CD4-positive, alpha-beta T cell (primary cell): ENCODE results near the gene HRH4. TPM values are rescaled to one million over a fixed set of nuclear protein-coding genes. Genes with fewer than 3 reads are reported as not detected.

Experiments used
- ATAC-seq: fragments of 200-7000 bp; cut with Tn5 transposase; one replicate; pipeline ENCODE4 v1.10.0; 2022; ENCODE audit warnings: mild to moderate bottlenecking; ENCODE audit not compliant: poor library complexity
- CTCF ChIA-PET: fragments of 350-600 bp; sonication (Branson Sonifier 250); formaldehyde crosslinking; loops from one replicate; lab custom pipeline; 2021; ENCODE audit warnings: antibody characterized with exemption, inconsistent platforms; lab: Charles Lee
- POLR2A ChIA-PET: fragments of 350-600 bp; sonication (Branson Sonifier 250); formaldehyde crosslinking; loops from one replicate; lab custom pipeline; 2021; ENCODE audit warnings: antibody characterized with exemption, inconsistent platforms; lab: Charles Lee
- DNase-seq, 14 experiments: peaks; one replicate each; pipeline ENCODE4 v3.0.0-alpha.2; 2013 to 2020; ENCODE audit warnings: mixed read lengths in 2 of 14
- H3K27ac ChIP-seq, 2 donors: one replicate each; pipeline versions ENCODE4 v1.5.1 to v1.7.0; 2013; ENCODE audit warnings: low read length in 2 of 2, low read depth in 1 of 2, mild to moderate bottlenecking in 1 of 2
- H3K27me3 ChIP-seq, 2 experiments: 1 replicate in 1 of 2; 2 replicates in 1 of 2; pipeline versions ENCODE4 v1.6.1 to v1.7.0; 2013; ENCODE audit warnings: low read length in 2 of 2, control low read depth in 1 of 2, mild to moderate bottlenecking in 1 of 2, moderate library complexity in 1 of 2; ENCODE audit not compliant: insufficient read depth in 2 of 2, control insufficient read depth in 1 of 2
- H3K36me3 ChIP-seq: one replicate; pipeline ENCODE4 v1.6.1; 2013; ENCODE audit warnings: low read length, control low read depth; ENCODE audit not compliant: insufficient read depth
- H3K4me1 ChIP-seq: one replicate; pipeline ENCODE4 v1.6.1; 2013; ENCODE audit warnings: low read length, control low read depth; ENCODE audit not compliant: insufficient read depth
- H3K4me3 ChIP-seq: one replicate; pipeline ENCODE4 v1.5.1; 2013; ENCODE audit warnings: mild to moderate bottlenecking, low read length, moderate library complexity
- H3K9me3 ChIP-seq, 2 experiments: 1 replicate in 1 of 2; 2 replicates in 1 of 2; pipeline versions ENCODE4 v1.6.1 to v1.7.0; 2013; ENCODE audit warnings: low read length in 2 of 2, mild to moderate bottlenecking in 2 of 2, control low read depth in 1 of 2, moderate library complexity in 1 of 2; ENCODE audit not compliant: control insufficient read depth in 1 of 2, insufficient read depth in 1 of 2
- H3K27ac Mint-ChIP-seq: one replicate; pipeline ENCODE4 v1.8.0; 2020; ENCODE audit warnings: mixed read lengths
- H3K27me3 Mint-ChIP-seq: one replicate; pipeline ENCODE4 v1.8.0; 2021; ENCODE audit warnings: mixed read lengths
- H3K36me3 Mint-ChIP-seq: one replicate; pipeline ENCODE4 v1.8.0; 2021; ENCODE audit warnings: low read depth, mixed read lengths
- H3K4me1 Mint-ChIP-seq: one replicate; pipeline ENCODE4 v1.8.0; 2021; ENCODE audit warnings: low read depth, mixed read lengths
- H3K4me3 Mint-ChIP-seq: one replicate; pipeline ENCODE4 v1.8.0; 2020; ENCODE audit warnings: mild to moderate bottlenecking, mixed read lengths
- H3K9me3 Mint-ChIP-seq: one replicate; pipeline ENCODE4 v1.8.0; 2020; ENCODE audit warnings: mixed read lengths
- intact Hi-C, 2 experiments: fragments of 100-400 bp; cut with DNase I in 1 of 2; cut with micrococcal nuclease in 1 of 2; formaldehyde crosslinking; loops; one replicate each; pipeline versions ENCODE4 v1.15.1 to v1.9.0; 2023 to 2025; cut with DNase I, micrococcal nuclease
- total RNA-seq, 174 experiments: library from RNA in 2 of 174; stranded (reverse) in 2 of 174; gene quantifications; one replicate each; pipeline ENCODE4 v1.2.3 and lab custom pipeline; 2021 to 2026
- TF ChIP-seq, protein P1 (sequence below): fragments of 200-600 bp; IDR thresholded peaks from one replicate; pipeline ENCODE4 v1.8.0; 2022; ENCODE audit warnings: antibody characterized with exemption, mild to moderate bottlenecking

The HRH4 gene
- total RNA-seq, 2 experiments from 2014 or later = 0.22 to 0.34 TPM

DNA sequence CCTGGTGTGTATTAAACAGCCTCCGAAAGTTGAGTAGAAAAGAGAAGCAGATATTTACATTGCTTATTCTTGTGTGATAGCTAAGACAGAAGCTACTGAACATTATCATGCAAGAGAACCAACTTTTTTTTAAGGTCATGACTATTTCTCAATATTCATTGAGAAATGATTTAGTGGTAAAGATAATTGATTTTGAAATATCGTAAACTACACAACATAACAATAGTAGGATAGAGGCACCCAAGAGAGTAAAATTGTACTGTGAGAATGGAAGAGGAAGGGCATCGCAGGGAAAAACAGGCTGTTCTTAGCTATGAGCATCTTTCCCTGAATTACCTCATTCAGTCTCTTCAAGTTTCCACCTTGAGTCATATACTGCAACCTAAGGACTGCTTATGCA, 25.2 kb downstream of the HRH4 start:
- DNase-seq (no peak), ATAC-seq (no peak)
- CTCF ChIA-PET = interaction anchor here (1.1 kb wide), 1 partner anchor 28 kb away, joined by 3 read pairs; no protein-coding TSS in a partner anchor
- no peak overlapping the region for H3K27ac ChIP-seq
- Mint-ChIP-seq H3K9me3 (no peaks in the 10 kb centered on the region), H3K27ac (no peak overlapping the region), H3K27me3 (peaks cover 4% of the 10 kb centered on the region), H3K36me3 (no peaks in the 10 kb centered on the region), H3K4me3 (no peak overlapping the region), H3K4me1 (peaks cover 4% of the 10 kb centered on the region)
- H3K27me3 ChIP-seq = peaks cover 0 to 2% of the 10 kb centered on the region in 2 experiments
- TF ChIP-seq, protein P1, sequence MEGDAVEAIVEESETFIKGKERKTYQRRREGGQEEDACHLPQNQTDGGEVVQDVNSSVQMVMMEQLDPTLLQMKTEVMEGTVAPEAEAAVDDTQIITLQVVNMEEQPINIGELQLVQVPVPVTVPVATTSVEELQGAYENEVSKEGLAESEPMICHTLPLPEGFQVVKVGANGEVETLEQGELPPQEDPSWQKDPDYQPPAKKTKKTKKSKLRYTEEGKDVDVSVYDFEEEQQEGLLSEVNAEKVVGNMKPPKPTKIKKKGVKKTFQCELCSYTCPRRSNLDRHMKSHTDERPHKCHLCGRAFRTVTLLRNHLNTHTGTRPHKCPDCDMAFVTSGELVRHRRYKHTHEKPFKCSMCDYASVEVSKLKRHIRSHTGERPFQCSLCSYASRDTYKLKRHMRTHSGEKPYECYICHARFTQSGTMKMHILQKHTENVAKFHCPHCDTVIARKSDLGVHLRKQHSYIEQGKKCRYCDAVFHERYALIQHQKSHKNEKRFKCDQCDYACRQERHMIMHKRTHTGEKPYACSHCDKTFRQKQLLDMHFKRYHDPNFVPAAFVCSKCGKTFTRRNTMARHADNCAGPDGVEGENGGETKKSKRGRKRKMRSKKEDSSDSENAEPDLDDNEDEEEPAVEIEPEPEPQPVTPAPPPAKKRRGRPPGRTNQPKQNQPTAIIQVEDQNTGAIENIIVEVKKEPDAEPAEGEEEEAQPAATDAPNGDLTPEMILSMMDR = no peak
- intact Hi-C loops = loop anchor here in 1 of 2 experiments (2.0 to 5.0 kb wide), 2 partner anchors 241 to 308 kb away; no protein-coding TSS in a partner anchor
- H3K4me1 ChIP-seq = peaks cover 5% of the 10 kb centered on the region
- H3K36me3 ChIP-seq = no peaks in the 10 kb centered on the region
- H3K4me3 ChIP-seq = no peak overlapping the region
- POLR2A ChIA-PET = no interaction called here
- H3K9me3 ChIP-seq = no peaks in the 10 kb centered on the region

DNA sequence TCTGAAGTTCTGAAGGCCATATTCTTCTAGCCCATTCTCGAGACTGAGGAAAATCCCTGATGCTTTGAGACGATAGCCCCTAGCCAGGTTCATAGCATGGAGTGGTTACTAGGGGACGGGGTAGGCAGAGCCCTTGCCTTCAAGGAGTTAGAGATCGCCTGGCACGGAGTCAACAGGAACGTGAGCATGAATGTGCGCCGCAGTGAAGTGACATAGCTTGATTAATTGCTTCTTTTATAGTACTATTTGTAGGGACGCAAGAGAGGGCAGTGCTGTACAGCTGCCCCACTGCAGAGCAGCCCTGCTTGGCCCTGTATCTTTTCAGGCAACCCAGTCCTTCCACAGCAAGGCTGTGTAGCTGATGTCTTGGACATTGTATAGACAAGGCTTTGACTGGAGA, 26.2 kb downstream of the HRH4 start:
- H3K4me1 ChIP-seq = peaks cover 5% of the 10 kb centered on the region
- no peaks in the 10 kb centered on the region for H3K9me3 ChIP-seq
- TF ChIP-seq, protein P1 = no peak
- Mint-ChIP-seq H3K9me3 (no peaks in the 10 kb centered on the region), H3K4me3 (no peak overlapping the region), H3K36me3 (no peaks in the 10 kb centered on the region), H3K27ac (no peak overlapping the region), H3K4me1 (peaks cover 4% of the 10 kb centered on the region), H3K27me3 (peaks cover 4% of the 10 kb centered on the region)
- ChIA-PET POLR2A (no interaction called here), CTCF (no interaction called here)
- no peak overlapping the region for H3K4me3 ChIP-seq
- no peak overlapping the region for H3K27ac ChIP-seq
- no peak for DNase-seq
- intact Hi-C loops = loop anchor here in 1 of 2 experiments (2.0 to 5.0 kb wide), 2 partner anchors 240 to 309 kb away; no protein-coding TSS in a partner anchor
- H3K27me3 ChIP-seq = peaks cover 0 to 2% of the 10 kb centered on the region in 2 experiments
- H3K36me3 ChIP-seq = no peaks in the 10 kb centered on the region
- no peak for ATAC-seq

DNA sequence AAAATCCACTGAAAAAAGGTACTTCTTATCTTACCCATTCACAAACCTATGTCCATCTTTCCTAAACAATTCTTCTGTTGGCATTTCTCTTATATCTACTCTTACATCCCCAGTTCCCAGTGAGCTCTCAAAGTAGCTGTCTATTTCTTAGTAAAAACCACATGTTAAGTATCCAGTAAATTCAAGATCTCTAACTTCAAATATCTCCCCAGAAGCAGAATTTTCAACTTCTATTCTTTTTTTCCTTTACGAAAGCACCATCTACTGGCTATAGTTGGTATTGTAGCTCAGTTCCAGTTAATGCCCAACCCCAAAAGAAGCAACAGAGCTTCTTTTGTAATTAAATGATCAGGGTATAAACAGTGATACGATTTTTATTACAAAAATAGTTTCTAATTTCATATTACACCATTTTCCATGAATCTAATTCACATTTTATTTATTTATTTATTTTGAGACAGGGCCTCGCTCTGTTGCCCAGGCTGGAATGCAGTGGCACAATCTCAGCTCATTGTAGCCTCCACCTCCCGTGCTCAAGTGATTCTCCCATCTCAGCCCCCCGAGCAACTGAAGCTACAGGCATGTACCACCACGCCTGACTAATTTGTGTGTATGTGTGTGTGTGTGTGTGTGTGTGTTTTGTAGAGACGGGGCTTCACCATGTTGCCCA, 28.5 kb downstream of the HRH4 start:
- H3K27me3 Mint-ChIP-seq = peaks cover 11% of the 10 kb centered on the region
- Histone ChIP-seq H3K36me3 (no peaks in the 10 kb centered on the region), H3K9me3 (no peaks in the 10 kb centered on the region), H3K4me3 (no peak overlapping the region), H3K27ac (no peak overlapping the region), H3K27me3 (peaks cover 0 to 2% of the 10 kb centered on the region in 2 experiments), H3K4me1 (peaks cover 11% of the 10 kb centered on the region)
- intact Hi-C loops = loop anchor here (1.0 to 5.0 kb wide), 4 partner anchors 130 to 312 kb away; no protein-coding TSS in a partner anchor
- no peak overlapping the region for H3K27ac Mint-ChIP-seq
- DNase-seq (peak in 3 of 14 experiments; percentile 45 to 62 (median 49)), ATAC-seq (no peak)
- ChIA-PET POLR2A (interaction anchor here (0.6 to 1.2 kb wide), 2 partner anchors 11 to 129 kb away, joined by 3 read pairs; no protein-coding TSS in a partner anchor), CTCF (interaction anchor here (1.2 to 3.2 kb wide), 3 partner anchors 53 to 238 kb away, joined by 4 to 12 read pairs (median 6); no protein-coding TSS in a partner anchor)
- H3K4me3 Mint-ChIP-seq = no peak overlapping the region
- TF ChIP-seq, protein P1 = peak; percentile 90
- H3K4me1 Mint-ChIP-seq = peaks cover 4% of the 10 kb centered on the region
- no peaks in the 10 kb centered on the region for H3K9me3 Mint-ChIP-seq
- no peaks in the 10 kb centered on the region for H3K36me3 Mint-ChIP-seq
